Erythroblast (primary cell): ENCODE results near the gene ADISSP.

Experiments used
- DNase-seq, 2 experiments: peaks; one replicate each; lab custom pipeline; 2025; lab: John Stamatoyannopoulos, UW
- GATA1 ChIP-seq: IDR thresholded peaks from 2 replicates; pipeline ENCODE4 v1.6.1; 2011; ENCODE audit warnings: low read depth, mild to moderate bottlenecking, control low read depth, low read length, moderate library complexity
- POLR2A ChIP-seq: IDR thresholded peaks from 2 replicates; pipeline ENCODE4 v1.6.1; 2011; ENCODE audit warnings: mild to moderate bottlenecking, low read length

The ADISSP gene

DNA sequence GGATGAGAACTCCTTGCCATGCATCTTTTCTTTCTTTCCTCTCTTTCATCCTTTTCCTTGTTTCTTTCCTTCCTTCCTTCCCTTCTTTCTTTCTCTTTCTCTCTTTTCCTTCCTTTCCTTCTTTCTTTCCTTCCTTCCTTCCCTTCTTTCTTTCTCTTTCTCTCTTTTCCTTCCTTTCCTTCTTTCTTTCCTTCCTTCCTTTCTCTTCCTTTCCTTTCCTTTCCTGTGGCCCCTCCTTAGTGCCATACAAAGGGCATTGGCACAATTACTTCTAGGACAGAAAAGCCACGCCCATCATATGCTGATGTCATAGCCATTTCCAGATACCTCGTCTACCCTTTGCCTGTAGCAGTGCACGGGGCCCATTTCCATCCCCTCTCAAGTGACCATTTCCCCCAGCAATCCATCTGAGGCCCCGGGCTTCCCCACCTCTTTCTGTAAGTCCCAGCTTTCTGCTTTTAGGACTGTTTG, 21.2 kb upstream of the ADISSP start:
- no peak for TF ChIP-seq POLR2A
- DNase-seq = peak; percentile 32 to 57

DNA sequence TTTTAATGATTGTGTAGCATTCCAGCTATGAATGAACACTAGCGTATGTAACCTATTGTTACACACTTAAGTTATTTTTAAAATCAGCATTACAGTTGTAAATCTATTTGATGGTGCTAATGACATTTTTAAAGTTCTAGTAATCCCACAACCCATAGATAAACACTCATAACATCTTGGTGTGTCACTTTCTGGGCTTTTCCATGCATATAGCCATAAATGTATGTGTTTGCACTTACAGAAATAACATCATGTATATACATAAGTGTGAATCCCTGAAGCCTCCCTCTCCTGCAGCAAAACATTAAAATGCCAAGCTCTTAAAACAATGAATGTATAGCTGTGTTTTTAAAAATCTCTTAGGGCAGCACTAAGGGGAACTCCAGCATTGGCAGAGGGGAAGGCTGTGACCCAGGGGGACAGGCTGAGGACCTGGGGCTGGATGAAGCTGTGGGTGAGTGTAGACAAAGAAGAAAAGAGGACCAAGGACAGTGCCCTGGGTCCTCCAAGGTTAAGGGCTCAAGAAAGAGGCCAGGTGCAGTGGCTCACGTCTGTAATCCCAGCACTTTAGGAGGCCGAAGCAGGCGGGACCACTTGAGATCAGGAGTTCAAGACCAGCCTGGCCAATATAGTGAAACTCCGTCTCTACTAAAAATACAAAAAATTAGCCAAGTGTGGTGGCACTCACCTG, 19.9 kb upstream of the ADISSP start:
- TF ChIP-seq POLR2A (no peak), GATA1 (no peak)
- DNase-seq = no peak

DNA sequence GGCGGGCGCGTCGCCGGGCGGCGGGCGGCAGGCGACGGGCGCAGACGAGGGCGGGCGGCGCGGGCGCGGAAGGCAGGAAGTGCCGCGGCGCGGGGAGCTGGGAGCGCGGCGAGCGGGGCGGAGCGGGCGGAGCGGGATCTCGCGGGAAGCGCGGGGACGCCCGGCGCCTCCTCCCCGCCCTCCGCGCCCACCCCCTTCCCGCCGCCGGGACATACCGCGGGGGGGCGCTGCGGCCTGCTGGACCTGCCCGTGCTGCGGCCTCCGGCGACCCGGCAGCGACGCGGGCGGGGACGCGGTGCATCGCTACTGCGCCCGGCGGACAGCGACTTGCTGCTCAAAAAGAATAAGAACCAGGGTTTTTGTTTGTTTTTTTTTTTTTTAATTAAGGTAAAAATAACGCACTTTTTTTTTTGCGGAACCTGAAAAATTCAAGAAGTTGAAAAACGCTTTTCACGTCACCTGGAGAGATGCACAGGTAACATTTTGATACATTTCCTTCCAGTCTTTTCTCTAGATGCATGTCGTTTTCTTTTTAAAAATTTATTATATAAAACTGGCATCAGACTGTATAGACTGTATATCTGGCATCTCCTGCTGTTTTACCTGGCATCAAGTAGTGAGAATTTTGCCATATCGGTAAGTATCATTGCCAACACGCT, 19.2 kb upstream of the ADISSP start, which contains the start of gene CENPB:
Gene CENPB (minus strand): TSS at position 76 of the 659 bp plus-strand sequence. CDS start 257 bp downstream, outside the sequence.
- TF ChIP-seq POLR2A = no peak
- peak; percentile 92 to 96 for DNase-seq

DNA sequence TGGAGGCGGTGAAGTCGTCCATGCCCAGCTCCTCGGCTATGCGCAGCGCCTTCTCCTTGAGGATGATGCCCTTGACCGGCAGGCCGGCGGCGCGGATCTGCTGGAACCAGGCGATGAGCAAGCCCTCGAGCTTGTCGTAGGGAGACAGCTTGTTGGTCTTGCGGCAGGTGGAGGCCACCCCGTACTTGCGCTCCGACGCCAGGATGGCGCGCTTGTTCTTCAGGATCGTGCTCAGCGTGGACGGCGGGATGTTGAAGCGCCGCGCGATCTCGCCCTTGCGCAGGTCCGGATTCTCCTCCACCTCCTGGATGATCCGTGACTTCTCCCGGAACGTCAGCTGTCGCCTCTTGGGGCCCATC, 18.6 kb upstream of the ADISSP start:
- peak; percentile 74 to 75 for DNase-seq
- TF ChIP-seq GATA1 (no peak), POLR2A (no peak)

DNA sequence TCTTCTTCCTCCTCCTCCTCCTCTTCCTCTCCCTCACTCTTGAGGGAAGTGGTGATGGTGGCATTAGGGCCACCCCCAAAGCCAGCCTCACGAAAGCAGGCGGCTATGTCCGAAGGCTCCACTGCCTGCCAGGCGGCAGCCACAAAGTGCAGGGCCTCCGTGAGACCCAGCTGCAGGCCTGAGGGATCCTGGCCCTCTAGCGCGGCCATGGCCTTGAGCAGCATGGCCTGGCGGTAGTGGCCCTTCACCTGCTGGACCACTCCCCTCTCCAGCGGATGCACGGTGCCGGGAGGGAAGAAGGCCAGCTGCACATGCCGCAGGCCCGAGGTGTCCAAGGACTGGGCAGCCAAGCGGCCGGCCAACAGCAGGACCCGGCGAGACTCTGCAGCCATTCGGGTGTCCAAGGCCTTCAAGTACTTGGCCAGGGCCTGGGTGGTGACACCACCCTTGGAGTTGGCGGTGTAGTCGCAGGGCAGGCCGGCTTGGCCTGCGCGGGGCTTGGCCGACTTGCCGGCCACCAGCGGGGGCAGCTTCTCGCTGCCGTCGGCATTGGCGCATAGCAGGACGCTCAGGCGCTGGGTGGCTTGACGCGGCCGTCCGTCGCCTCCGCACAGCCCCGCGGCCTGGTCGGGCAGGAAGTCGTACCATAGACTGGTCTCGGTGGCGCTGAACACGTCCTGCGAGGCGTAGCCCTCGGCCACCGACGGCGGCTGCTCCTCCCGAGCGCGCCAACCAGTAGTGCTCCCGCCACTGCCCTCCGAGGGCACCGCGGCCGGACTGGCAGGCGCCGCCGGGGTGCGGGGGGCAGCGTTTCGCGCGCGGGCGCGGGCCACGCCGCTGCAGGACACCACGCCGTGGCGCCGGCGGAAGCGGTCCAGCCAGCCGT, 17.9 kb upstream of the ADISSP start:
- TF ChIP-seq GATA1 (no peak), POLR2A (no peak)
- no peak for DNase-seq

DNA sequence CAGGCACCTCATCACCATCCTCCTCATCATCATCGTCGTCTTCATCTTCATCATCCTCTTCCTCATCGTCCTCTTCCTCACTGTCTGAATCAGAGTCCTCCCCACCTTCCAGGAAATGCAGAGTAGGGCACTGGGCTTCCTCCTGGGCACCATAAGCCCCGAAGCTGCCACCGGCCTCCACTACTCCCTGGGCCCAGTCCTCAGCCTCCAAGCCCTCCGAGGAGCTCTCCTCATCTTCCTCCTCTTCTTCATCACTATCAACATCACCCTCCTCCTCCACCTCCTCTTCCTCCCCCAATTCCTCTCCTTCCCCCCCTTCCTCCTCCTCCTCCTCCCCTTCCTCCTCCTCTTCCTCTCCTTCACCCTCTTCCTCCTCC, 17.3 kb upstream of the ADISSP start:
- TF ChIP-seq GATA1 (no peak), POLR2A (no peak)
- DNase-seq = no peak

DNA sequence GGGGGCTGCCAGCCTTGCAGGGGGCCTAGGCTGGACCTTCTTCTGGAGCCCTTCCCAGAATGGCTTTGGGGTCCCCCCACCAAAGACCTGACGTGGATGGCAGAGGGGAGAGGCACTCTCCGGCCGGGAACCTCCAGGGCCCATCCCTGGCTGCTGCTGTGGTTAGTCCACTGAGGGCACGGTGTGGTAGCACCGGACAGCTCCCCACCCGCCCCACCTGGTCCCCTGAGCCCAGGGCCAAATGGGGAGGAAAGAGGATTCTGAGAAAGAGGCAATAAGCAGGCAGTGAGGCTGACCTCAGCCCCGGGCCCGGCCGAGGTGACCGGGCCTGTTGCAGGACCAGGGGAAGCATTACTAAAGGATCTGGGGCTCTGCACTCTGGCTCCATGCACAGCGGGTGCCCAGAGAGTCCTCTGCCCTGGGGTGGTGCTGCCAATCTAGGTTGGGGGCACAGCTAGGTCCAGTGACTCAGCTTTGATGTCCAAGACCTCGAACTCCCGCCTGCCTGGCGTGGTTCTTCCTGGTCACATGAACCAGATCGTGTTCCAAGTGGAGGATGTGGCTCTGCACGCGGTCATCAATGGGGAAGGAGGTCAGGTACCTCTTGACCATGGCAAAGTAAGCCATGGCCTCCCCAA, 16.8 kb upstream of the ADISSP start:
- TF ChIP-seq POLR2A (no peak), GATA1 (no peak)
- DNase-seq = no peak

DNA sequence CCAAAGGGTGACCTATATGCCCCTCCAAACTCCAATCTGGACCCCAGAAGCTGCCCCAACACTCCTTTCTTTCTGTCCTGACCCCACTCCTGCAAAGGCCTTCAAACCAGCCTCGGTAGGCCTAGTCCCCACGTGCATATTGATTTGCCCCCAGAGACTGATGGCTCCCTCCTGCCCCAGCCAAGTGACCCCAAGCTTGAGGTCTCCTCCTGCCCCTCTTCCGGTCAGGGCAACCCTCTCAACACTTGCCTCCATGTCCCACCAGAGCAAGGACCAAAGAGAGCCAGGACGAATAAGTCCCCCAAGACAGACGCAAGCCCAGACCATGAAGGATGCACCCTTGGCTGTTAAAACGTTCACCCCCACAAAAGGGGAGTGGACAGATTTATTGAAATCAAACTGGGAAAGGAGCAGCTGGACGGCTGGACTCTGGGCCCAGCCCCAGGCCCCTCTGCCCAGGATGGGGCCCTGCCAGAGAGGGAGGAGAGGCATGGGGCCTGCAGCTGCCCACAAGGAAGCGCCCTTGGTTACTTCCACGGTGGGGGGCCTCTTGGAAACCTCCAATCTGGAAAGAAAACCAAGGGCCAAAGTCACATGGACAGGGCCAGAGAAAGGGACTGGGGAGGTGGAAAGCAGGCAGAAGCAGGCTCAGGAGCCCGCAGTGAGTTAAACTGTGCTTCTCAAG, 16.1 kb upstream of the ADISSP start:
- TF ChIP-seq POLR2A (peak; percentile 6), GATA1 (no peak)
- DNase-seq = no peak

DNA sequence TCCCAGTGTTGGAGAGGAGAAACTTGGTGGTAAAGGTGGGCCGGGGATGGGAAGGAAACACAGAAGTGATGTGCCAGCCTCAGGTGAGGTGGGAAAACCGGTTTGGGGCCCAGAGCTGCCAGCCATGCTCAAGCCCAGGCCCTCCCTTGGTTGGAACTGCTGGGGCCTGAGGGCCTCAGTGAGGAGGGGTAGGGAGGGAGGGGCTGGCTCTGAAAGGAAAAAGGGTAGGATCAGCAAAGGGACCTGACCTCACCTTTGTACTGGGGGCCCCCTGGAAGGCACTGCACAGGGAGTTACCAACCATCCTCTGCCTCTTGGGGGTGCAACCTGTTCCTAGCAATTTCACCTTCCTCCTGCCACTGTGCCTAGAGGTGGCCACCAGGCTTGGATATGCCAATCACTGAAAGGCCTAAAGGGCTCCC, 15.5 kb upstream of the ADISSP start:
- TF ChIP-seq POLR2A (peak; percentile 21), GATA1 (no peak)

DNA sequence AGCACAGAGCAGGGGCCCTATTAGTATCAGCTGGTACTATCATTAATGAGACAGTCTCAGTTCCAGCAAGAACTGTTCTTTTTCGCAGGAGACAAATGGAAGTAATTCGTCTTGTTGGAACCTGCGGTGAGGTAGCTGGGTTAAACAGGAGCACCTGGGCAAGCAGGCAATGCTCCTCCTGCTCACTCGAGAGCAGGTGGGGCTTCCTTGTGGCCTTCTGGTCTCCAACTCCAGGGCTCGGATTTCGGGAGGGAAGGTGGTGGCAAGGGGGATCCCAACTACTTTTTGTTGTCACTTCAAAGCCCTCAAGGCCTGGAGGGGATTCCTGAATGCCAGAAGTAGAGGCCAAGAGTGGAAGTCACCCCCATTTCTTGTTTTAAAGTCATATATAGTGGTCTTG, 15.0 kb upstream of the ADISSP start:
- TF ChIP-seq POLR2A (no peak), GATA1 (no peak)
- no peak for DNase-seq

More for the DNA sequence above, 15.5 kb upstream of the ADISSP start:
- no peak for DNase-seq

DNA sequence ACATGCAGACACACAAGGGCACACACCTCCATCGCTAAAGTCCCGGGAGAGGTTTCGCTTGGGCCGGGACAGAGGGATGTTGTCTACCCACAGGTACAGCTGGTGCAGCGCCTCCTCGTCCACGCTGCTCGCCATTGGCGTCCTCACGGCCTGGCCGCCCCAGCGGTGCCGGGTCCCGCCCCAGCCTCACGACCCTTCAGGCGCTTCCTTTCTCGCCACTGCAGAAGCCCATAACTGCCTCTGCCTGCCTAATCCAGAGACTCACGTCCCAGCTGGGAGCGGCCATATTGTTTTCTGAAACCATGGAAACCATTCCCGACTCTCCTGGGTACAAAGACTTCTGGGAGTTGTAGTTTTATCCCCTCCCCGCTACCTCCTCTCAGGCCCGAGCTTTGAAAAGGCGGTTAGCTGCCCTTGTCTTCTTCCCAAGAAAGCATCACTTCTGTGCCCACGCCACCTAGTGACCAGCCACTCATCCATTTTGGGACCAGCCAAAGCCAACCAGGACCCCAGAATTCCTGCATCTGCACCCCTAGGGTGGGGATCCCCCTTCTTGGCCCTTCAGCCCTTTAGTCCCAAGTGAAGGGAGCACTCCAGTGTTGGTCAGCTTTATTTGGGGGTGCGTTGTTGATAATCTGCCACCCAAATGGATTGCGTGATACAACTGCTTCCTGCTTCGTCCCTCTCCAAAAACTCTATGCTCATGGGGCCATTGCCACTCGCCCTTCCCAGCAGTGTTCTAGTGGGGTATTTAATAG, 13.8 kb upstream of the ADISSP start, which contains the start of gene SPEF1:
Gene SPEF1 (minus strand): TSS at position 296 of the 758 bp plus-strand sequence. CDS start 161 bp downstream, at position 135.
- no peak for TF ChIP-seq POLR2A
- DNase-seq = peak; percentile 87 to 89

DNA sequence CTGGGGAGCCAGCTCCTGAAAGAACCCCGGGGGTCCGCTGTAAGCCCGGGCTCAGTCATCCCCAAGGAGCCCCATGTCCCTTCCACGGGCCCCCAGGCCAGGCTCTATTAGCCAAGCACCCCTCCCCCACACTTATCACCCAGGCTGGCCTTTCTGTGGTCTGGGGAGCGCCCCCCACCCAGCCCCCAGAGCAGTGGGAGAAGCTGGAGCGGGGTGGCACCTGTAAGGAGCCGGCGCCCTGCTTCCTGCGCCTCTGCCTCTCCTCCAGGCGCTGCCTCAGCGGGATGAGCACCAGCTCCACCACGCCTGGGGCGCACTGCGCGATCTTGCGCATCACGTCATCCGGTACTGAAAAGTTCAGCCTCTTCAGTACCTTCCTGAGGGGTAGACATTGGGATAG, 11.4 kb upstream of the ADISSP start:
- TF ChIP-seq POLR2A (no peak), GATA1 (no peak)
- DNase-seq = no peak
